GM20000 (cell line): ENCODE results near the gene LINS1.

Source experiments
- DNase-seq: peaks from one replicate; pipeline ENCODE4 v3.0.0; 2012; ENCODE audit warnings: low spot score
- TF ChIP-seq, protein P1 (sequence below): IDR thresholded peaks from 2 replicates; pipeline ENCODE4 v1.5.1; 2012; ENCODE audit warnings: mild to moderate bottlenecking, control low read depth; ENCODE audit errors: extremely low read depth, missing control alignments

The LINS1 gene

GRCh38 chr15:100571592-100572167 lies 30.3 kb downstream of the LINS1 start:
- TF ChIP-seq, protein P1, sequence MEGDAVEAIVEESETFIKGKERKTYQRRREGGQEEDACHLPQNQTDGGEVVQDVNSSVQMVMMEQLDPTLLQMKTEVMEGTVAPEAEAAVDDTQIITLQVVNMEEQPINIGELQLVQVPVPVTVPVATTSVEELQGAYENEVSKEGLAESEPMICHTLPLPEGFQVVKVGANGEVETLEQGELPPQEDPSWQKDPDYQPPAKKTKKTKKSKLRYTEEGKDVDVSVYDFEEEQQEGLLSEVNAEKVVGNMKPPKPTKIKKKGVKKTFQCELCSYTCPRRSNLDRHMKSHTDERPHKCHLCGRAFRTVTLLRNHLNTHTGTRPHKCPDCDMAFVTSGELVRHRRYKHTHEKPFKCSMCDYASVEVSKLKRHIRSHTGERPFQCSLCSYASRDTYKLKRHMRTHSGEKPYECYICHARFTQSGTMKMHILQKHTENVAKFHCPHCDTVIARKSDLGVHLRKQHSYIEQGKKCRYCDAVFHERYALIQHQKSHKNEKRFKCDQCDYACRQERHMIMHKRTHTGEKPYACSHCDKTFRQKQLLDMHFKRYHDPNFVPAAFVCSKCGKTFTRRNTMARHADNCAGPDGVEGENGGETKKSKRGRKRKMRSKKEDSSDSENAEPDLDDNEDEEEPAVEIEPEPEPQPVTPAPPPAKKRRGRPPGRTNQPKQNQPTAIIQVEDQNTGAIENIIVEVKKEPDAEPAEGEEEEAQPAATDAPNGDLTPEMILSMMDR: no peak
- DNase-seq: no peak

GRCh38 chr15:100570735-100571313 lies 31.2 kb downstream of the LINS1 start:
- TF ChIP-seq, protein P1: no peak
- DNase-seq: peak; percentile 50

GRCh38 chr15:100570275-100570674 lies 31.7 kb downstream of the LINS1 start:
- no peak for DNase-seq
- TF ChIP-seq, protein P1: no peak

DNA sequence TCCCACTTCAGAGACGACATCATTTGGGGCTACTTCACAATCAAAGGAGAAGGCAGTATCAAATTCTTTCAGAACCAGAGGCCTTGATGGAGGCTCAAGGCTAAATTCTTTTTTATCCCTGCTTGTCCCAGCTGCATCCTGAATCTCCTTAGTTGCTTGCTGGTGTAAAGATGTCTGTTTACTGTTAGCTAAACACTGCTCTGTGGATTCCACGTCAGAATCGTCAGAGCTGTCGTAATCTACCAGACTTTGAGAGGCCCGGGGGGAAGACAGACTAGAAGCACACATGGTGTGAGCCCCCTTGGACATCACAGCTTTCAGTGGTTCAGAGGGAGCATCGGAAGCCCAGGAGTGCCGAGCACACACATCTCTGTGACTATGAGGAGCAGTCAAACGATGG lies 32.6 kb downstream of the LINS1 start:
- no peak for DNase-seq
- TF ChIP-seq, protein P1: no peak

- DNase-seq: no peak
- TF ChIP-seq, protein P1: no peak
Observed at GRCh38 chr15:100566850-100567628, 34.9 kb downstream of the LINS1 start.

GRCh38 chr15:100565591-100565990 lies 36.4 kb downstream of the LINS1 start:
- DNase-seq: no peak
- TF ChIP-seq, protein P1: no peak

- no peak for DNase-seq
Observed at GRCh38 chr15:100560323-100560722, 41.7 kb downstream of the LINS1 start.

More at GRCh38 chr15:100560323-100560722, 41.7 kb downstream of the LINS1 start:
- TF ChIP-seq, protein P1: no peak
